ENCODE data around the gene PANX2. TPM values are rescaled to one million over a fixed set of nuclear protein-coding genes. Genes with fewer than 3 reads are reported as not detected.
A peak's percentile ranks its signal among the peaks of the same experiment; 100 is the strongest.

Gene PANX2
- total and polyA plus RNA-seq, 2 experiments from 2014 or later = 0.44 to 2.1 TPM

- no peak for TF ChIP-seq CTCF (IDR thresholded peaks at IDR 0.05; ENCODE audit: poor library complexity)
- no peak for TF ChIP-seq EZH2phosphoT487 (IDR thresholded peaks at IDR 0.05; ENCODE audit: low read depth, severe bottlenecking, unreplicated experiment)
- no peak for TF ChIP-seq EZH2 (IDR thresholded peaks at IDR 0.05; ENCODE audit: borderline replicate concordance)
- Histone ChIP-seq H3K9me3 (ENCODE audit: low read depth) (no peaks in the 10 kb centered on the region), H3K79me2 (peaks cover 18% of the 10 kb centered on the region), H3K27ac (no peak overlapping the region), H3K4me2 (no peak overlapping the region), H3K4me3 (no peak overlapping the region), H3K4me1 (ENCODE audit: insufficient read depth) (peaks cover 23% of the 10 kb centered on the region), H3K9me2 (replicated peaks; ENCODE audit: insufficient read depth) (no peaks in the 10 kb centered on the region), H3K36me3 (replicated peaks; ENCODE audit: insufficient read depth, low read depth) (no peaks in the 10 kb centered on the region), H4K20me1 (ENCODE audit: insufficient read depth, poor library complexity, severe bottlenecking) (no peaks in the 10 kb centered on the region), H3K27me3 (no peaks in the 10 kb centered on the region), H2AFZ (no peak overlapping the region)
- DNase-seq (ENCODE audit: low spot score) = no peak
- 88% methylated on average over 25 of the region's 31 CpGs for whole genome bisulfite sequencing (ENCODE audit: low lambda C conversion rate, missing lambda C conversion rate)
These were observed 11.9 kb downstream of the PANX2 start for GRCh38 chr22:50182176-50183081.

GRCh38 chr22:50183141-50183971 lies 12.8 kb downstream of the PANX2 start:
- H3K4me2 ChIP-seq = no peak overlapping the region
- no peak overlapping the region for H2AFZ ChIP-seq
- no peak for DNase-seq (ENCODE audit: low spot score)
- no peaks in the 10 kb centered on the region for H3K9me2 ChIP-seq (replicated peaks; ENCODE audit: insufficient read depth)
- H3K4me1 ChIP-seq (ENCODE audit: insufficient read depth) = peaks cover 23% of the 10 kb centered on the region
- WGBS (ENCODE audit: low lambda C conversion rate, missing lambda C conversion rate) = 94% methylated on average over 16 of the region's 19 CpGs
- no peak for TF ChIP-seq EZH2 (IDR thresholded peaks at IDR 0.05; ENCODE audit: borderline replicate concordance)
- no peak for TF ChIP-seq CTCF (IDR thresholded peaks at IDR 0.05; ENCODE audit: poor library complexity)
- no peak for TF ChIP-seq EZH2phosphoT487 (IDR thresholded peaks at IDR 0.05; ENCODE audit: low read depth, severe bottlenecking, unreplicated experiment)
- peaks cover 27% of the 10 kb centered on the region for H3K79me2 ChIP-seq
- no peak overlapping the region for H3K27ac ChIP-seq
- H3K9me3 ChIP-seq (ENCODE audit: low read depth) = no peaks in the 10 kb centered on the region
- H4K20me1 ChIP-seq (ENCODE audit: insufficient read depth, poor library complexity, severe bottlenecking) = no peaks in the 10 kb centered on the region
- H3K27me3 ChIP-seq = no peaks in the 10 kb centered on the region
- H3K4me3 ChIP-seq = no peak overlapping the region
- no peaks in the 10 kb centered on the region for H3K36me3 ChIP-seq (replicated peaks; ENCODE audit: insufficient read depth, low read depth)

- Histone ChIP-seq H3K4me1 (ENCODE audit: insufficient read depth) (peaks cover 30% of the 10 kb centered on the region), H3K4me3 (no peak overlapping the region), H3K9me2 (replicated peaks; ENCODE audit: insufficient read depth) (no peaks in the 10 kb centered on the region), H3K9me3 (ENCODE audit: low read depth) (no peaks in the 10 kb centered on the region), H3K79me2 (peaks cover 36% of the 10 kb centered on the region), H4K20me1 (ENCODE audit: insufficient read depth, poor library complexity, severe bottlenecking) (no peaks in the 10 kb centered on the region), H3K27ac (no peak overlapping the region), H3K27me3 (no peaks in the 10 kb centered on the region), H3K4me2 (peak overlapping the region; percentile 96), H3K36me3 (replicated peaks; ENCODE audit: insufficient read depth, low read depth) (no peaks in the 10 kb centered on the region), H2AFZ (no peak overlapping the region)
- 67% methylated on average over 29 of the region's 32 CpGs for WGBS (ENCODE audit: low lambda C conversion rate, missing lambda C conversion rate)
- DNase-seq (ENCODE audit: low spot score) = peak; percentile 74
- TF ChIP-seq EZH2 (IDR thresholded peaks at IDR 0.05; ENCODE audit: borderline replicate concordance) (no peak), EZH2phosphoT487 (IDR thresholded peaks at IDR 0.05; ENCODE audit: low read depth, severe bottlenecking, unreplicated experiment) (no peak), CTCF (IDR thresholded peaks at IDR 0.05; ENCODE audit: poor library complexity) (no peak)
These were observed 13.7 kb downstream of the PANX2 start for GRCh38 chr22:50184004-50184901.
